Measurements from ENCODE around the gene EPN1. TPM values are rescaled to one million over a fixed set of nuclear protein-coding genes. Genes with fewer than 3 reads are reported as not detected.
A peak's percentile ranks its signal among the peaks of the same experiment; 100 is the strongest.

Gene EPN1
- total and polyA plus RNA-seq, 9 of the 15 experiments (the other 6 are each of a cell fraction or from before 2014, with no cell fraction given) = 0.08 to 138 (median 12.7) TPM

DNA sequence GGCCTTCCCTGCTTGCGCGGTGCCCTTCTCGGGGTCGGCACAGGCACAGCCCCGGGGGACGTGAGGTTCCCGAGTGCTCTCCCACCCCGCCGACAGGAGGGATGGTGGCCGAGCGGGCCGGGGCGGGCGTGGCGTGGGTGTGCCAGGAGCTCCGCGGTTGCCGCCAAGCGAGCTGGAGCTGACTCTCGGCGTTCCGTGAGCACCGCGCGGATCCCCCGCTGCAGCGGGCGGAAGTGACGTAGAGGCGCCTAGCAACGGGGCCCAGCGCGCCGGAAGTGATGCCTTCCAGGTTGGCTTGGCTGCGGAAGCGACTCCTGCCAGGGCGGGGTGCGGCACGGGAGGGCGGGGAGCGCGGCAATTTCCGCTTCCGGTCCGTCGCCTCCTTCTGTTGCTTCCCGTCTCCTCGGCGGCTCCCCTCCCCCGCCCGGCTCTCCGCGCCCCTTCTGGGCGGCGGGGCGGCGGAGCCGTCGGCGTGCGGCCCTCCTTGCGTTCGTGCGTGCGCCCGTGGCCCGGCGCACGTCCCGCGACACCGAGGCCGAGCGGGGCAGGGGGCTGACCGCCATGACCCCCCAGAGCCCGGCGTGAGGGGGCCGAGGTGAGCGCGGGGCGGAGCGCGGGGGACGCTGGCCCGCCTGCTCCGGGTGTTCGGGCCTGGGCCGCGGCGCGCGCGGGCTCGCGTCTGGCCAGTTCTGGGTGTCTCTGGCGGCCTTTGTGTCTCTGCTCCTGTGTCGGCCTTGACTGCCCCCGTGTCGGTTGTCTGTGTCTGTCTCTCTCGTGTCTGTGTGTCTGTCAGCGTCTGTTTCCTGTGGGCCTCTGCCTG lies at the start of gene EPN1 (continued):
- TF ChIP-seq MYNN (IDR thresholded peaks at IDR 0.05) (0 out of 2 replicates have a peak, but pooled peaks have one; percentile 51), MYNN (CRISPR knock-in tag; IDR thresholded peaks at IDR 0.05) (no peak), NFXL1 (CRISPR knock-in tag; IDR thresholded peaks at IDR 0.05) (no peak), BRD4 (IDR thresholded peaks at IDR 0.05) (no peak), CBFB (CRISPR knock-in tag; IDR thresholded peaks at IDR 0.05) (no peak), POLR3G (IDR thresholded peaks at IDR 0.05; ENCODE audit: extremely low read depth, insufficient read length, insufficient replicate concordance) (no peak), ZFP30 (CRISPR knock-in tag; IDR thresholded peaks at IDR 0.05; ENCODE audit: borderline replicate concordance) (no peak), TGIF2 (CRISPR knock-in tag; IDR thresholded peaks at IDR 0.05) (no peak), HDAC8 (tag; IDR thresholded peaks at IDR 0.05) (no peak), KDM1A (IDR thresholded peaks at IDR 0.05) (no peak), ZNF354B (CRISPR knock-in tag; IDR thresholded peaks at IDR 0.05) (no peak), ZNF668 (CRISPR knock-in tag; IDR thresholded peaks at IDR 0.05) (no peak), ETV1 (tag; conservative IDR thresholded peaks at IDR 0.05; ENCODE audit: low read depth) (peak; percentile 92), NFE2 (IDR thresholded peaks at IDR 0.05; ENCODE audit: low read depth) (no peak), XRCC5 (IDR thresholded peaks at IDR 0.05; ENCODE audit: low read depth, low read length) (no peak), EHMT2 (IDR thresholded peaks at IDR 0.05) (no peak), HDAC6 (IDR thresholded peaks at IDR 0.05; ENCODE audit: low read depth, low read length) (no peak), ZNF57 (CRISPR knock-in tag; IDR thresholded peaks at IDR 0.05) (no peak), ZNF764 (CRISPR knock-in tag; IDR thresholded peaks at IDR 0.05; ENCODE audit: low read depth) (no peak)
- TF ChIP-seq, protein P1, sequence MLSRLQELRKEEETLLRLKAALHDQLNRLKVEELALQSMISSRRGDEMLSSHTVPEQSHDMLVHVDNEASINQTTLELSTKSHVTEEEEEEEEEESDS (CRISPR knock-in tag; IDR thresholded peaks at IDR 0.05) = no peak
- TF ChIP-seq, protein P2, sequence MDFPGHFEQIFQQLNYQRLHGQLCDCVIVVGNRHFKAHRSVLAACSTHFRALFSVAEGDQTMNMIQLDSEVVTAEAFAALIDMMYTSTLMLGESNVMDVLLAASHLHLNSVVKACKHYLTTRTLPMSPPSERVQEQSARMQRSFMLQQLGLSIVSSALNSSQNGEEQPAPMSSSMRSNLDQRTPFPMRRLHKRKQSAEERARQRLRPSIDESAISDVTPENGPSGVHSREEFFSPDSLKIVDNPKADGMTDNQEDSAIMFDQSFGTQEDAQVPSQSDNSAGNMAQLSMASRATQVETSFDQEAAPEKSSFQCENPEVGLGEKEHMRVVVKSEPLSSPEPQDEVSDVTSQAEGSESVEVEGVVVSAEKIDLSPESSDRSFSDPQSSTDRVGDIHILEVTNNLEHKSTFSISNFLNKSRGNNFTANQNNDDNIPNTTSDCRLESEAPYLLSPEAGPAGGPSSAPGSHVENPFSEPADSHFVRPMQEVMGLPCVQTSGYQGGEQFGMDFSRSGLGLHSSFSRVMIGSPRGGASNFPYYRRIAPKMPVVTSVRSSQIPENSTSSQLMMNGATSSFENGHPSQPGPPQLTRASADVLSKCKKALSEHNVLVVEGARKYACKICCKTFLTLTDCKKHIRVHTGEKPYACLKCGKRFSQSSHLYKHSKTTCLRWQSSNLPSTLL (IDR thresholded peaks at IDR 0.05) = no peak
- TF ChIP-seq, protein P3, sequence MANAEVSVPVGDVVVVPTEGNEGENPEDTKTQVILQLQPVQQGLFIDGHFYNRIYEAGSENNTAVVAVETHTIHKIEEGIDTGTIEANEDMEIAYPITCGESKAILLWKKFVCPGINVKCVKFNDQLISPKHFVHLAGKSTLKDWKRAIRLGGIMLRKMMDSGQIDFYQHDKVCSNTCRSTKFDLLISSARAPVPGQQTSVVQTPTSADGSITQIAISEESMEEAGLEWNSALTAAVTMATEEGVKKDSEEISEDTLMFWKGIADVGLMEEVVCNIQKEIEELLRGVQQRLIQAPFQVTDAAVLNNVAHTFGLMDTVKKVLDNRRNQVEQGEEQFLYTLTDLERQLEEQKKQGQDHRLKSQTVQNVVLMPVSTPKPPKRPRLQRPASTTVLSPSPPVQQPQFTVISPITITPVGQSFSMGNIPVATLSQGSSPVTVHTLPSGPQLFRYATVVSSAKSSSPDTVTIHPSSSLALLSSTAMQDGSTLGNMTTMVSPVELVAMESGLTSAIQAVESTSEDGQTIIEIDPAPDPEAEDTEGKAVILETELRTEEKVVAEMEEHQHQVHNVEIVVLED (CRISPR knock-in tag; IDR thresholded peaks at IDR 0.05) = peak; percentile 77
- TF ChIP-seq, protein P4, sequence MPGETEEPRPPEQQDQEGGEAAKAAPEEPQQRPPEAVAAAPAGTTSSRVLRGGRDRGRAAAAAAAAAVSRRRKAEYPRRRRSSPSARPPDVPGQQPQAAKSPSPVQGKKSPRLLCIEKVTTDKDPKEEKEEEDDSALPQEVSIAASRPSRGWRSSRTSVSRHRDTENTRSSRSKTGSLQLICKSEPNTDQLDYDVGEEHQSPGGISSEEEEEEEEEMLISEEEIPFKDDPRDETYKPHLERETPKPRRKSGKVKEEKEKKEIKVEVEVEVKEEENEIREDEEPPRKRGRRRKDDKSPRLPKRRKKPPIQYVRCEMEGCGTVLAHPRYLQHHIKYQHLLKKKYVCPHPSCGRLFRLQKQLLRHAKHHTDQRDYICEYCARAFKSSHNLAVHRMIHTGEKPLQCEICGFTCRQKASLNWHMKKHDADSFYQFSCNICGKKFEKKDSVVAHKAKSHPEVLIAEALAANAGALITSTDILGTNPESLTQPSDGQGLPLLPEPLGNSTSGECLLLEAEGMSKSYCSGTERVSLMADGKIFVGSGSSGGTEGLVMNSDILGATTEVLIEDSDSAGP (CRISPR knock-in tag; IDR thresholded peaks at IDR 0.05) = no peak
- TF ChIP-seq, protein P5, sequence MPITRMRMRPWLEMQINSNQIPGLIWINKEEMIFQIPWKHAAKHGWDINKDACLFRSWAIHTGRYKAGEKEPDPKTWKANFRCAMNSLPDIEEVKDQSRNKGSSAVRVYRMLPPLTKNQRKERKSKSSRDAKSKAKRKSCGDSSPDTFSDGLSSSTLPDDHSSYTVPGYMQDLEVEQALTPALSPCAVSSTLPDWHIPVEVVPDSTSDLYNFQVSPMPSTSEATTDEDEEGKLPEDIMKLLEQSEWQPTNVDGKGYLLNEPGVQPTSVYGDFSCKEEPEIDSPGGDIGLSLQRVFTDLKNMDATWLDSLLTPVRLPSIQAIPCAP (CRISPR knock-in tag; IDR thresholded peaks at IDR 0.05; ENCODE audit: borderline replicate concordance) = no peak
